ENCODE measurements around the gene ASIC1.
A peak's percentile ranks its signal among the peaks of the same experiment; 100 is the strongest.

Gene ASIC1

GRCh38 chr12:50041062-50041860 lies 16.1 kb upstream of the ASIC1 start:
- no peak for DNase-seq

- DNase-seq = no peak
Measured at GRCh38 chr12:50041962-50042361, 15.4 kb upstream of the ASIC1 start.

GRCh38 chr12:50042693-50043092 lies 14.7 kb upstream of the ASIC1 start:
- DNase-seq = no peak

- no peak for DNase-seq
Measured at GRCh38 chr12:50043308-50043707, 14.1 kb upstream of the ASIC1 start.

- DNase-seq = no peak
Measured at GRCh38 chr12:50043854-50044253, 13.5 kb upstream of the ASIC1 start.

GRCh38 chr12:50047693-50048250 lies 9.6 kb upstream of the ASIC1 start:
- DNase-seq = no peak

- no peak for DNase-seq
Measured at GRCh38 chr12:50049254-50050118, 7.9 kb upstream of the ASIC1 start.

- no peak for DNase-seq
Measured at GRCh38 chr12:50050119-50050385, 7.3 kb upstream of the ASIC1 start.

- DNase-seq = no peak
Measured at GRCh38 chr12:50050410-50051098, 6.8 kb upstream of the ASIC1 start.

GRCh38 chr12:50051101-50051806 lies 6.1 kb upstream of the ASIC1 start:
- no peak for DNase-seq

- DNase-seq = no peak
Measured at GRCh38 chr12:50052544-50052943, 4.9 kb upstream of the ASIC1 start.

- DNase-seq = no peak
Measured at GRCh38 chr12:50052964-50053363, 4.4 kb upstream of the ASIC1 start.

GRCh38 chr12:50053583-50053982 lies 3.8 kb upstream of the ASIC1 start:
- DNase-seq = no peak

- DNase-seq = peak; percentile 39
Measured at GRCh38 chr12:50055831-50056638, 1.4 kb upstream of the ASIC1 start.

GRCh38 chr12:50056639-50056976 lies 788 bp upstream of the ASIC1 start:
- no peak for DNase-seq

- no peak for DNase-seq
Measured at GRCh38 chr12:50057896-50058670, 687 bp downstream of the ASIC1 start.

- DNase-seq = no peak
Measured at GRCh38 chr12:50058743-50059312, 1.4 kb downstream of the ASIC1 start.

GRCh38 chr12:50059440-50060119 lies 2.2 kb downstream of the ASIC1 start:
- DNase-seq = no peak

GRCh38 chr12:50060120-50060468 lies 2.7 kb downstream of the ASIC1 start:
- no peak for DNase-seq

GRCh38 chr12:50061171-50061570 lies 3.8 kb downstream of the ASIC1 start:
- DNase-seq = no peak
